HG03439 (cell line): Measurements from ENCODE around the gene TGM2.

Experiments used
- ATAC-seq: cut with Tn5 transposase; IDR thresholded peaks from one replicate; pipeline ENCODE4 v1.9.1; 2021; ENCODE audit warnings: mild to moderate bottlenecking, moderate library complexity; ENCODE audit not compliant: unreplicated experiment

The TGM2 gene

GRCh38 chr20:38146628-38147027, 18.4 kb downstream of the TGM2 start:
- no peak for ATAC-seq

- no peak for ATAC-seq
Observed at GRCh38 chr20:38146156-38146555, 18.9 kb downstream of the TGM2 start.

- no peak for ATAC-seq
Observed at GRCh38 chr20:38145729-38146075, 19.4 kb downstream of the TGM2 start.

GRCh38 chr20:38144974-38145728, 19.9 kb downstream of the TGM2 start:
- ATAC-seq, result no peak

- ATAC-seq, result no peak
Observed at GRCh38 chr20:38144598-38144973, 20.5 kb downstream of the TGM2 start.

GRCh38 chr20:38143646-38144554, 21.2 kb downstream of the TGM2 start:
- ATAC-seq, result no peak

- no peak for ATAC-seq
Observed at GRCh38 chr20:38143238-38143645, 21.8 kb downstream of the TGM2 start.

- no peak for ATAC-seq
Observed at GRCh38 chr20:38141889-38142494, 23.1 kb downstream of the TGM2 start.

GRCh38 chr20:38141204-38141888, 23.7 kb downstream of the TGM2 start:
- ATAC-seq, result no peak

- no peak for ATAC-seq
Observed at GRCh38 chr20:38139977-38140753, 24.9 kb downstream of the TGM2 start.

GRCh38 chr20:38139156-38139912, 25.7 kb downstream of the TGM2 start:
- ATAC-seq, result no peak

GRCh38 chr20:38138086-38138778, 26.8 kb downstream of the TGM2 start:
- no peak for ATAC-seq

GRCh38 chr20:38137441-38138037, 27.5 kb downstream of the TGM2 start:
- no peak for ATAC-seq

GRCh38 chr20:38136421-38137245, 28.4 kb downstream of the TGM2 start:
- no peak for ATAC-seq

- ATAC-seq, result no peak
Observed at GRCh38 chr20:38135651-38136420, 29.2 kb downstream of the TGM2 start.

GRCh38 chr20:38135271-38135650, 29.8 kb downstream of the TGM2 start:
- ATAC-seq, result no peak
